Measurements from ENCODE around the gene HTR1B. TPM values are rescaled to one million over a fixed set of nuclear protein-coding genes. Genes with fewer than 3 reads are reported as not detected.

Gene HTR1B
- total RNA-seq, 1 donor from 2014 or later, result 1.2 TPM

DNA sequence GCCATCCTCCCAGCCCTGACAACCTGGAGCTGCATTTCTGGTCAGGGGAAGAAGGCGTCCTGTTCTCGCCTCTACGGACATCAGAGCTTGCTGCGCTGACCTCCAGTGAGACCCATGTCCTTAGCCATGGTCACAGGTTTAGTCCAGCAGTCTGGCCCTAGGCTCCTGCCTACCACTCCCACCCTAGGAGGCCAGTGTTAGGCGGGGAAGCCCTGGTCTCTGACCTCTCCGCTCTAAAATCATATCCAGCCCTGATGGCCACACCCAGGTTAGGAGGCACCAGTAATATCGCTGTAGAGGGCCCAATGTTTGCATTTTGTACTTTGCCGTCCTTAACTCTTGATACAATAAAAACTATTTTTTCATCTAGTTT lies 1.2 kb upstream of the HTR1B start:
- Mint-ChIP-seq H3K36me3 (ENCODE audit: low read depth, unreplicated experiment) (no peaks in the 10 kb centered on the region), H3K9me3 (ENCODE audit: unreplicated experiment) (no peaks in the 10 kb centered on the region), H3K4me1 (ENCODE audit: low read depth, unreplicated experiment) (peaks cover 12% of the 10 kb centered on the region), H3K4me3 (ENCODE audit: unreplicated experiment) (peak overlapping the region; percentile 81), H3K27me3 (ENCODE audit: low read depth, unreplicated experiment) (peaks cover 42% of the 10 kb centered on the region), H3K27ac (ENCODE audit: unreplicated experiment) (no peak overlapping the region)
- Histone ChIP-seq H4K20me1 (ENCODE audit: insufficient read depth, low read length) (no peaks in the 10 kb centered on the region), H3K9ac (ENCODE audit: low read length) (peak overlapping the region; percentile 77), H3K4me3 (ENCODE audit: insufficient read depth, low read depth, low read length) (peak overlapping the region; percentile 84), H3K27me3 (ENCODE audit: insufficient read depth, low read length) (no peaks in the 10 kb centered on the region), H3K36me3 (ENCODE audit: insufficient read depth, low read length) (no peaks in the 10 kb centered on the region), H3K27ac (ENCODE audit: low read depth, low read length) (no peak overlapping the region), H3K79me2 (ENCODE audit: insufficient read depth, low read length) (peaks cover 22% of the 10 kb centered on the region), H2AFZ (ENCODE audit: low read depth, low read length) (peak overlapping the region; percentile 94), H3K9me3 (ENCODE audit: insufficient read depth, low read depth, low read length) (no peaks in the 10 kb centered on the region), H3K4me2 (ENCODE audit: low read length) (peak overlapping the region; percentile 99), H3K4me1 (ENCODE audit: insufficient read depth, low read length) (peaks cover 24% of the 10 kb centered on the region)
- DNase-seq (ENCODE audit: low read depth), result no peak
- no peak for FAIRE-seq
- TF ChIP-seq, protein P1, sequence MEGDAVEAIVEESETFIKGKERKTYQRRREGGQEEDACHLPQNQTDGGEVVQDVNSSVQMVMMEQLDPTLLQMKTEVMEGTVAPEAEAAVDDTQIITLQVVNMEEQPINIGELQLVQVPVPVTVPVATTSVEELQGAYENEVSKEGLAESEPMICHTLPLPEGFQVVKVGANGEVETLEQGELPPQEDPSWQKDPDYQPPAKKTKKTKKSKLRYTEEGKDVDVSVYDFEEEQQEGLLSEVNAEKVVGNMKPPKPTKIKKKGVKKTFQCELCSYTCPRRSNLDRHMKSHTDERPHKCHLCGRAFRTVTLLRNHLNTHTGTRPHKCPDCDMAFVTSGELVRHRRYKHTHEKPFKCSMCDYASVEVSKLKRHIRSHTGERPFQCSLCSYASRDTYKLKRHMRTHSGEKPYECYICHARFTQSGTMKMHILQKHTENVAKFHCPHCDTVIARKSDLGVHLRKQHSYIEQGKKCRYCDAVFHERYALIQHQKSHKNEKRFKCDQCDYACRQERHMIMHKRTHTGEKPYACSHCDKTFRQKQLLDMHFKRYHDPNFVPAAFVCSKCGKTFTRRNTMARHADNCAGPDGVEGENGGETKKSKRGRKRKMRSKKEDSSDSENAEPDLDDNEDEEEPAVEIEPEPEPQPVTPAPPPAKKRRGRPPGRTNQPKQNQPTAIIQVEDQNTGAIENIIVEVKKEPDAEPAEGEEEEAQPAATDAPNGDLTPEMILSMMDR (IDR thresholded peaks at IDR 0.05; ENCODE audit: insufficient read depth, low read depth, low read length), result no peak
- no peak for TF ChIP-seq EZH2 (IDR thresholded peaks at IDR 0.05; ENCODE audit: insufficient read depth, low read length)

DNA sequence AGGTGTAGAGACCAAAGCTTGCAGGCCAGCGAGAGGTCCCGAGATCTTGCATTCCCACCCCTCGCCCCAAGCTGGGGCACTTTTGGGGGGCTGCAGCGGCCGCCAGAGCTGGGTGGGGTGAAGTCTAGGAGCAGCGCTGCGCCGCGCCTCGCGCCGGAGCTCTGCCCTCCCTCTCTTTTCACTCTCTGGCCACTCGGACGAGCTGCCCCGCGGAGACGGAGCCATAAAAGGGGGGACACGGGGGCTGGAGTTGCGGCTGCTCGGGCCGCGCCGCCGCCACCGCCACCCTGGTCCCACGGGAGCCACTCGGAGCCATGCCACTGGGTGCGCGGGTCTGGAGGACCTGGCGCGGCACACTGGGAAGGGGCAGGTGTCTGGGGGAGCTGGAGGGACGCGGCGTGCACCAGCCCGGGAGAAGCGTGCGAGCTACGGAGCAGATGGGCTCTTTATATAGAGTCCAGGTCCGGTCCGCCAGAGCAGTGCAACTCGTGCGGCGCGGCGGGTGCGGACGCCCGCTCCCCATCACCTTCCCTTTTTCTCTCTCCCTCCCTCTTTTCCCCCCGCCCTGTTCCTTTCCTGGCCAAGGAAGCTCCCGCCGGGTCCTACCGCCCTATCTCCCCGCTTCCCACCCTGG lies 687 bp upstream of the HTR1B start:
- peaks cover 42% of the 10 kb centered on the region for H3K27me3 Mint-ChIP-seq (ENCODE audit: low read depth, unreplicated experiment)
- TF ChIP-seq, protein P1 (IDR thresholded peaks at IDR 0.05; ENCODE audit: insufficient read depth, low read depth, low read length), result no peak
- TF ChIP-seq EZH2 (IDR thresholded peaks at IDR 0.05; ENCODE audit: insufficient read depth, low read length), result peak; percentile 62
- Histone ChIP-seq H2AFZ (ENCODE audit: low read depth, low read length) (peak overlapping the region; percentile 94), H4K20me1 (ENCODE audit: insufficient read depth, low read length) (no peaks in the 10 kb centered on the region), H3K9me3 (ENCODE audit: insufficient read depth, low read depth, low read length) (no peaks in the 10 kb centered on the region), H3K4me2 (ENCODE audit: low read length) (peak overlapping the region; percentile 99), H3K4me3 (ENCODE audit: insufficient read depth, low read depth, low read length) (peak overlapping the region; percentile 84), H3K79me2 (ENCODE audit: insufficient read depth, low read length) (peaks cover 22% of the 10 kb centered on the region), H3K27me3 (ENCODE audit: insufficient read depth, low read length) (no peaks in the 10 kb centered on the region), H3K4me1 (ENCODE audit: insufficient read depth, low read length) (peaks cover 24% of the 10 kb centered on the region), H3K36me3 (ENCODE audit: insufficient read depth, low read length) (no peaks in the 10 kb centered on the region), H3K9ac (ENCODE audit: low read length) (peak overlapping the region; percentile 77), H3K27ac (ENCODE audit: low read depth, low read length) (no peak overlapping the region)
- FAIRE-seq (no peak), DNase-seq (ENCODE audit: low read depth) (no peak)
- H3K36me3 Mint-ChIP-seq (ENCODE audit: low read depth, unreplicated experiment), result no peaks in the 10 kb centered on the region
- H3K27ac Mint-ChIP-seq (ENCODE audit: unreplicated experiment), result no peak overlapping the region
- peak overlapping the region; percentile 87 for H3K4me3 Mint-ChIP-seq (ENCODE audit: unreplicated experiment)
- H3K9me3 Mint-ChIP-seq (ENCODE audit: unreplicated experiment), result no peaks in the 10 kb centered on the region
- peaks cover 12% of the 10 kb centered on the region for H3K4me1 Mint-ChIP-seq (ENCODE audit: low read depth, unreplicated experiment)
